Erythroblast (primary cell): ENCODE measurements around the gene RDH16.

Experiments
- GATA1 ChIP-seq: IDR thresholded peaks from 2 replicates; pipeline ENCODE4 v1.6.1; 2011; ENCODE audit warnings: low read depth, mild to moderate bottlenecking, control low read depth, low read length, moderate library complexity
- POLR2A ChIP-seq: IDR thresholded peaks from 2 replicates; pipeline ENCODE4 v1.6.1; 2011; ENCODE audit warnings: mild to moderate bottlenecking, low read length

DNA sequence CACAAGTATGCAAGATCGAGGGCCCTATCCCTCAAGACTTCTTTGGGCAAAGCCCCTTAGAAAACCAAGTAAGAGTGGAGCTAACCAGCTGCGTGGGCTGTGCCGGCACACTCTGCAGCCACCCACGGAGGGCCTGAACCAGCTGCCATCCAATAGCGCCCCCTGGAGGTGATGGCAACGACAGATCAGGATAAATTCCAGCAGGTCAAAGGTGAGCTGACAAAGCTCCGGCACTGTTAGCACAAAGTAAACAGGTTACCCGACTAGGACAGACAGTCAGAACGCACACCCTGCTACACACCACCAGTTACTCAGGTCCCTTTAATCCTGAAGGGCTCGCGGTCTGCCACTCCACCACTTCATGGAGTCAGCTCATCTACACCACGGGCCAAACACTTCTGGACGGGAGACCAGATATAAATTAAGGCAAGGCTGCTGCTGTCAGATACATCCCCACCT, 44.1 kb upstream of the RDH16 start:
- TF ChIP-seq POLR2A: no peak
- no peak for TF ChIP-seq GATA1
